WTC11 (cell line): ENCODE results near the gene DGKH.

ENCODE experiments used
- JUN ChIP-seq: sonication (generic); formaldehyde crosslinking; IDR thresholded peaks from 2 replicates; pipeline ENCODE4 v1.8.0; 2023; ENCODE audit warnings: mild to moderate bottlenecking, missing genetic modification reagents
- RORB ChIP-seq: fragments of 250-450 bp; sonication (Bioruptor Pico); IDR thresholded peaks from 2 replicates; pipeline ENCODE4 v1.9.0; 2021; ENCODE audit warnings: mild to moderate bottlenecking
- TF ChIP-seq, protein P1 (sequence below): fragments of 200-600 bp; IDR thresholded peaks from 2 replicates; pipeline ENCODE4 v1.8.0; 2022; ENCODE audit warnings: antibody characterized with exemption
- TF ChIP-seq, protein P2 (sequence below): sonication (generic); formaldehyde crosslinking; IDR thresholded peaks from 2 replicates; pipeline ENCODE4 v1.8.0; 2022; ENCODE audit warnings: mild to moderate bottlenecking, missing genetic modification reagents

DNA sequence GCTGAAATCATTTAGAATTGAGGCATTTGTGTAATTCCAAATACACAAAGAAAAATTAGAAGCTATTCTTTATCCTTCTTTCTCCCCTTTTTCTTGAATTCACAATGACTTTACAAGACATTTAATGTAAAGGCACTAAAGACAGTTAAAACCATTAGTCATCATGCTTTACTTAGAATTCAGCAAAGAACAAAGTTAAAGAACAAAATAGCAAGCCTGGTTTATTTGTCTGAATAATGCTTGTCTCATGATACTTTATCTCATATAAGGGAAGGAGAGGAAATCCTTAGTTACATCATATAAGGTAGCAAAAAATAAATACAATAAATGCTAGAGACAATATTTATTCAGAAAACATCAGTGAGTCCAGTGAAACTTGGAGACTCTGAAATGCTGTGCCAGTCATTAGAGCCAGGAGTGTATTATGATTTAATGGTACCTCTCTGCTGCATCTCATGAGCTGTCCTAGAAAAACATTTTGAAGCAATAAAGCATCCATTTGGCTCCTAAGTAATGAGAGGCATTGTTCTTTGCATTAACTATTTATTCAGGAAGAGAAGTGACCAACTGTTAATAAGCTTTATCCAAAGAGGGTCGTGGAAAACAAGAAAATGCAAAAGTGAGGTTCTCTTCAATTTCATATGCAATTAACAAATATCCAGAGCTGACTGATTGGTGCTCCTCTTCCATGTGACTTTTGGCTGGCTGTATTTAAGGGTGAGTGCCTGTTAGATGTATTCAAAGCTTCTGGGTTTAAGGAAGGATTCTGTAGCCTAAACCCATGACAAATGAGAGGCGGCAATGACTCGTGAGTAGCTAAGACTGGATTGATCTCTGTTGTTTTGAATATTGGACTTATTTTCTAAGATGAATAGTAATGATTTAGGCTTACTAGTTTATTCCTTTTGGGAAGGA, 105.0 kb downstream of the DGKH start:
- TF ChIP-seq, protein P1, sequence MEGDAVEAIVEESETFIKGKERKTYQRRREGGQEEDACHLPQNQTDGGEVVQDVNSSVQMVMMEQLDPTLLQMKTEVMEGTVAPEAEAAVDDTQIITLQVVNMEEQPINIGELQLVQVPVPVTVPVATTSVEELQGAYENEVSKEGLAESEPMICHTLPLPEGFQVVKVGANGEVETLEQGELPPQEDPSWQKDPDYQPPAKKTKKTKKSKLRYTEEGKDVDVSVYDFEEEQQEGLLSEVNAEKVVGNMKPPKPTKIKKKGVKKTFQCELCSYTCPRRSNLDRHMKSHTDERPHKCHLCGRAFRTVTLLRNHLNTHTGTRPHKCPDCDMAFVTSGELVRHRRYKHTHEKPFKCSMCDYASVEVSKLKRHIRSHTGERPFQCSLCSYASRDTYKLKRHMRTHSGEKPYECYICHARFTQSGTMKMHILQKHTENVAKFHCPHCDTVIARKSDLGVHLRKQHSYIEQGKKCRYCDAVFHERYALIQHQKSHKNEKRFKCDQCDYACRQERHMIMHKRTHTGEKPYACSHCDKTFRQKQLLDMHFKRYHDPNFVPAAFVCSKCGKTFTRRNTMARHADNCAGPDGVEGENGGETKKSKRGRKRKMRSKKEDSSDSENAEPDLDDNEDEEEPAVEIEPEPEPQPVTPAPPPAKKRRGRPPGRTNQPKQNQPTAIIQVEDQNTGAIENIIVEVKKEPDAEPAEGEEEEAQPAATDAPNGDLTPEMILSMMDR: no peak
- TF ChIP-seq JUN (CRISPR knock-in tag): no peak
- TF ChIP-seq, protein P2, sequence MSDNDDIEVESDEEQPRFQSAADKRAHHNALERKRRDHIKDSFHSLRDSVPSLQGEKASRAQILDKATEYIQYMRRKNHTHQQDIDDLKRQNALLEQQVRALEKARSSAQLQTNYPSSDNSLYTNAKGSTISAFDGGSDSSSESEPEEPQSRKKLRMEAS (CRISPR knock-in tag): no peak
- no peak for TF ChIP-seq RORB
